ENCODE measurements around the gene R3HDM4. TPM values are rescaled to one million over a fixed set of nuclear protein-coding genes. Genes with fewer than 3 reads are reported as not detected.

R3HDM4 gene
- total RNA-seq, result 10 to 100 TPM; 37.2 to 49.1 (median 44.3) TPM

GRCh38 chr19:913080-913748 lies at the start of gene R3HDM4:
R3HDM4 (minus strand) TSS chr19:913219; CDS start chr19:913157, 62 bp downstream.
- Histone ChIP-seq H3K4me3 (peak within 1 kb of the TSS; percentile 72 to 90 (median 84)), H3K9me3 (no peaks in the 10 kb centered on the region), H3K27me3 (peaks cover 16 to 24% (median 22%) of the 10 kb centered on the region in 3 donors), H3K27ac (peak within 1 kb of the TSS; percentile 76 to 90 (median 84)), H3K36me3 (no peaks in the 10 kb centered on the region), H3K4me1 (peaks cover 4 to 21% of the 10 kb centered on the region in 2 donors)
- TF ChIP-seq POLR2A (IDR thresholded peaks at IDR 0.05), result peak; percentile 62 to 77
- no peak for TF ChIP-seq CTCF (IDR thresholded peaks at IDR 0.05 in 4 of 5, conservative IDR thresholded peaks at IDR 0.05 in 1 of 5)
- DNase-seq, result peak; percentile 60 to 65
- peak; percentile 93 to 95 for ATAC-seq
- intact Hi-C loops (cut with DNase I; ENCODE audit: low total_unique reads), result loop anchor here (1.0 kb wide), 1 partner anchor 20 kb away; the partner anchor contains the start of genes MED16 and RNU6-9
- in situ Hi-C loops (cut with MboI; ENCODE audit: low sequenced_read_pairs in 4 of 4), result no loop called here

- TF ChIP-seq POLR2A (IDR thresholded peaks at IDR 0.05), result no peak
- no peak overlapping the region for H3K27ac ChIP-seq
- no peaks in the 10 kb centered on the region for H3K9me3 ChIP-seq
- ATAC-seq (no peak), DNase-seq (no peak)
- peaks cover 0 to 1% of the 10 kb centered on the region in 2 donors for H3K36me3 ChIP-seq
- H3K27me3 ChIP-seq, result no peaks in the 10 kb centered on the region
- in situ Hi-C loops (cut with MboI; ENCODE audit: low sequenced_read_pairs in 4 of 4), result no loop called here
- H3K4me3 ChIP-seq, result no peak overlapping the region
- intact Hi-C loops (cut with DNase I; ENCODE audit: low total_unique reads), result no loop called here
- H3K4me1 ChIP-seq, result no peaks in the 10 kb centered on the region
These were observed 49.0 kb upstream of the R3HDM4 start for GRCh38 chr19:961866-962620.

DNA sequence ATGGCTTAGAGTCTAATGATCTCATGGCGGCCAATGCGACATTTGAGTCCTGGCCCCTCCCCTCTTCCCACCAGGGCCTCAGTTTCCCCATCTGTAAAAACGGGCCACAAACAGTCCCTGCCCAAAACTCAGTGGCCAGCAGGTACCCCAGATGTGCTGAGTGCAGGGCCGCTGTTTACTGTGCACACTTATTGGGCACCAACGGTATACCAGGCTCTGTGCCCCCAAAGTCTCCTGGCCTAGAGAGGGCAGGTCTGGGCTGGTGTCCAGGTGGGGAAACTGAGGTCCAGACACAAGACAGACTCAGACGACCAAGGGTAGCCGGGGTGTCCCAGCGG lies 47.6 kb upstream of the R3HDM4 start:
- ATAC-seq (no peak), DNase-seq (no peak)
- Histone ChIP-seq H3K9me3 (no peaks in the 10 kb centered on the region), H3K4me3 (no peak overlapping the region), H3K36me3 (no peaks in the 10 kb centered on the region), H3K27me3 (no peaks in the 10 kb centered on the region), H3K27ac (no peak overlapping the region), H3K4me1 (no peaks in the 10 kb centered on the region)
- in situ Hi-C loops (cut with MboI; ENCODE audit: low sequenced_read_pairs in 4 of 4) (no loop called here), intact Hi-C loops (cut with DNase I; ENCODE audit: low total_unique reads) (no loop called here)
- TF ChIP-seq CTCF (IDR thresholded peaks at IDR 0.05 in 4 of 5, conservative IDR thresholded peaks at IDR 0.05 in 1 of 5), result no peak
- no peak for TF ChIP-seq POLR2A (IDR thresholded peaks at IDR 0.05)

GRCh38 chr19:960020-960419 lies 47.0 kb upstream of the R3HDM4 start:
- ATAC-seq (no peak), DNase-seq (no peak)
- Histone ChIP-seq H3K4me3 (no peak overlapping the region), H3K9me3 (no peaks in the 10 kb centered on the region), H3K27ac (no peak overlapping the region), H3K4me1 (no peaks in the 10 kb centered on the region), H3K36me3 (no peaks in the 10 kb centered on the region), H3K27me3 (peaks cover 0 to 5% (median under 1%) of the 10 kb centered on the region in 3 donors)
- intact Hi-C loops (cut with DNase I; ENCODE audit: low total_unique reads) (no loop called here), in situ Hi-C loops (cut with MboI; ENCODE audit: low sequenced_read_pairs in 4 of 4) (no loop called here)
- TF ChIP-seq POLR2A (IDR thresholded peaks at IDR 0.05), result no peak
- no peak for TF ChIP-seq CTCF (IDR thresholded peaks at IDR 0.05 in 4 of 5, conservative IDR thresholded peaks at IDR 0.05 in 1 of 5)

Measured in gastrocnemius medialis (tissue), 4 donors.